MCF 10A (cell line): ENCODE data around the gene AKR1A1. TPM values are rescaled to one million over a fixed set of nuclear protein-coding genes. Genes with fewer than 3 reads are reported as not detected.

ENCODE experiments used
- BruUV-seq: library from RNA; stranded (reverse); fragments of 400-500 nt; replicated peaks from 2 replicates; lab custom pipeline; 2021; lab: Mats Ljungman, UMichigan
- CTCF ChIA-PET: fragments of 300-600 bp; sonication (Branson Sonifier 250); formaldehyde crosslinking; extraction: SDS; loops from one replicate; lab custom pipeline; 2021; ENCODE audit warnings: antibody characterized with exemption, inconsistent platforms; lab: Yijun Ruan, JAX
- POLR2A ChIA-PET: fragments of 300-600, 350-650 bp; sonication (Branson Sonifier 250); formaldehyde crosslinking; extraction: SDS; loops from one replicate; lab custom pipeline; 2020; ENCODE audit warnings: antibody characterized with exemption, inconsistent platforms; lab: Yijun Ruan, JAX
- DNase-seq: peaks from one replicate; pipeline ENCODE4 v3.0.0-alpha.2; 2018; ENCODE audit not compliant: unreplicated experiment
- H3K27ac Mint-ChIP-seq: one replicate; pipeline ENCODE4 v1.8.0; 2022; ENCODE audit warnings: mild to moderate bottlenecking, low read depth, mixed read lengths; ENCODE audit not compliant: unreplicated experiment
- H3K27me3 Mint-ChIP-seq: one replicate; pipeline ENCODE4 v1.8.0; 2022; ENCODE audit warnings: mixed read lengths; ENCODE audit not compliant: insufficient read depth, unreplicated experiment
- H3K36me3 Mint-ChIP-seq: one replicate; pipeline ENCODE4 v1.8.0; 2022; ENCODE audit warnings: mild to moderate bottlenecking, moderate library complexity, mixed read lengths; ENCODE audit not compliant: insufficient read depth, unreplicated experiment
- H3K4me1 Mint-ChIP-seq: one replicate; pipeline ENCODE4 v1.8.0; 2022; ENCODE audit warnings: mixed read lengths; ENCODE audit not compliant: insufficient read depth, unreplicated experiment
- H3K4me3 Mint-ChIP-seq: one replicate; pipeline ENCODE4 v1.8.0; 2022; ENCODE audit warnings: mild to moderate bottlenecking, moderate library complexity, mixed read lengths; ENCODE audit not compliant: unreplicated experiment
- H3K9me3 Mint-ChIP-seq: one replicate; pipeline ENCODE4 v1.8.0; 2022; ENCODE audit warnings: mixed read lengths; ENCODE audit not compliant: unreplicated experiment
- intact Hi-C: fragments of 100-400 bp; cut with micrococcal nuclease; formaldehyde crosslinking; loops from 2 replicates; pipeline ENCODE4 v1.14.1; 2022
- total RNA-seq: library from RNA; stranded (reverse); gene quantifications from 2 replicates; pipeline ENCODE4 v1.2.3, GENCODE V29; 2022
- TF ChIP-seq, protein P1 (sequence below): fragments of 200-600 bp; IDR thresholded peaks from one replicate; pipeline ENCODE4 v1.8.0; 2022; ENCODE audit warnings: antibody characterized with exemption, mild to moderate bottlenecking; ENCODE audit not compliant: unreplicated experiment

The AKR1A1 gene
- total RNA-seq, 1 experiment from 2014 or later, result 108 TPM

DNA sequence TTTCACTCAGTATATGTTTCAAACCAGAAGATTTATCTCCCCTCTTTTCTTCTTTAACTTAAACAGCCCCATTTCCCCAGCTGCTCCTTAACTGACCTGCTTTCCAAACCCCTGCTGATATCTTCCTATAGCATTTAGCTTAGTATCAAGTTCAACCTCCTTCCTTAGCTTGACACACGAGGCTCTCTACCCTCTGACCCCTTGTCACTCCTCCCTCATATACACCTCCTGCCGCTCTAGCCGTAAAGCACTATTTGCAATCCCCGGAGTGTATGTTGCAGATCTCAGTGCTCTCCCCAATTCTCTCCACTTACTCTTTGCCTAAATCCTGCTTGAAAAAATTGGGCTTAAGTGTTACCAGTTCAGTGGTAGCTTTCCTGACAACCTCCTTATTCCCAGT is 13.7 kb upstream of the AKR1A1 start:
- POLR2A ChIA-PET, result interaction anchor here (0.8 to 6.5 kb wide), 3 partner anchors 12 to 16 kb away, joined by 6 to 40 read pairs (median 21); partner anchors contain the start of genes AKR1A1 and PRDX1
- H3K9me3 Mint-ChIP-seq, result no peaks in the 10 kb centered on the region
- intact Hi-C loops, result no loop called here
- DNase-seq, result no peak
- H3K36me3 Mint-ChIP-seq, result no peaks in the 10 kb centered on the region
- no peak overlapping the region for H3K27ac Mint-ChIP-seq
- no TSS peak for BruUV-seq
- peaks cover 4% of the 10 kb centered on the region for H3K4me1 Mint-ChIP-seq
- no peaks in the 10 kb centered on the region for H3K27me3 Mint-ChIP-seq
- TF ChIP-seq, protein P1, sequence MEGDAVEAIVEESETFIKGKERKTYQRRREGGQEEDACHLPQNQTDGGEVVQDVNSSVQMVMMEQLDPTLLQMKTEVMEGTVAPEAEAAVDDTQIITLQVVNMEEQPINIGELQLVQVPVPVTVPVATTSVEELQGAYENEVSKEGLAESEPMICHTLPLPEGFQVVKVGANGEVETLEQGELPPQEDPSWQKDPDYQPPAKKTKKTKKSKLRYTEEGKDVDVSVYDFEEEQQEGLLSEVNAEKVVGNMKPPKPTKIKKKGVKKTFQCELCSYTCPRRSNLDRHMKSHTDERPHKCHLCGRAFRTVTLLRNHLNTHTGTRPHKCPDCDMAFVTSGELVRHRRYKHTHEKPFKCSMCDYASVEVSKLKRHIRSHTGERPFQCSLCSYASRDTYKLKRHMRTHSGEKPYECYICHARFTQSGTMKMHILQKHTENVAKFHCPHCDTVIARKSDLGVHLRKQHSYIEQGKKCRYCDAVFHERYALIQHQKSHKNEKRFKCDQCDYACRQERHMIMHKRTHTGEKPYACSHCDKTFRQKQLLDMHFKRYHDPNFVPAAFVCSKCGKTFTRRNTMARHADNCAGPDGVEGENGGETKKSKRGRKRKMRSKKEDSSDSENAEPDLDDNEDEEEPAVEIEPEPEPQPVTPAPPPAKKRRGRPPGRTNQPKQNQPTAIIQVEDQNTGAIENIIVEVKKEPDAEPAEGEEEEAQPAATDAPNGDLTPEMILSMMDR, result no peak
- H3K4me3 Mint-ChIP-seq, result no peak overlapping the region
- CTCF ChIA-PET, result interaction anchor here (0.9 to 1.4 kb wide), 3 partner anchors 20 to 178 kb away, joined by 3 to 5 read pairs (median 3); no protein-coding TSS in a partner anchor

DNA sequence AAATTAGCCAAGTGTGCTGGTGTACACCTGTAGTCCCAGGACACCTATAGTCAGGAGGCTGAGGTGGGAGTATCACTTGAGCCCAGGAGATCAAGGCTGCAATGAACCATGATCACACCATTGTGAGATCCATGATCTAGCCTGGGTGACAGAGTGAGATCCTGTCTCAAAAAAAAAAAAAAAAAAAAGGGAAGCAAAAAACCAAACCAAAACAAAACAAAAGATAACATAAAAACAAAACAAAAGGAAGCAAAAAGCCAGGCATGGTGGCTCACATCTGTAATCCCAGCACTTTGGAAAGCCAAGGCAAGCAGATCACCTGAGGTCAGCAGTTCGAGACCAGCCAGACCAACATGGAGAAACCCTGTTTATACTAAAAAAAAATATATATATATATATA is 9.4 kb upstream of the AKR1A1 start:
- intact Hi-C loops, result no loop called here
- Mint-ChIP-seq H3K4me1 (peaks cover 2% of the 10 kb centered on the region), H3K27me3 (no peaks in the 10 kb centered on the region), H3K27ac (no peak overlapping the region), H3K36me3 (no peaks in the 10 kb centered on the region), H3K4me3 (no peak overlapping the region), H3K9me3 (no peaks in the 10 kb centered on the region)
- POLR2A ChIA-PET, result interaction anchor here (0.6 to 1.8 kb wide), 3 partner anchors 10 to 52 kb away, joined by 3 to 11 read pairs (median 7); partner anchors contain the start of gene AKR1A1
- TF ChIP-seq, protein P1, result no peak
- CTCF ChIA-PET, result no interaction called here
- BruUV-seq, result no TSS peak
- DNase-seq, result no peak

DNA sequence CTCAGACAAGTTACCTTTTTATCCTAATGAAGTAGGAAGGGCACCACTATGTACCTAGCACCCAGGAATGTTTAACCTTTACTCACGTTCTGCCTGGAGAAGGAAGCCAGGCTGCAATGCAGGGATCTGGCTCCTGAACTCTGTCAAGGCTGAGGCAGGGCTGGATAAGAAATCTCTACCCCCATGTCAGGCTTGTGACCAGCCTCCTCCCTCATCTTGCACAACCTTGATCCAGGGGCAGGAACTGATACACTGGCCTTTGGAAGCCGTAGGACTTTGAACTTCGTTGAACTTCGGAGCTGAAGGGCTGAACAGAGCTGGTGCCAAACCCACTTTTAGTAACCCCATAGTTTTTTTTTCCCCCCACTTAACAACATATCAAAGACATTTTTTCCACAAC is 8.0 kb upstream of the AKR1A1 start:
- Mint-ChIP-seq H3K4me3 (no peak overlapping the region), H3K9me3 (no peaks in the 10 kb centered on the region), H3K27ac (no peak overlapping the region), H3K4me1 (no peaks in the 10 kb centered on the region), H3K36me3 (no peaks in the 10 kb centered on the region), H3K27me3 (no peaks in the 10 kb centered on the region)
- no TSS peak for BruUV-seq
- ChIA-PET POLR2A (interaction anchor here (0.8 to 1.7 kb wide), 2 partner anchors 9 to 21 kb away, joined by 3 to 7 read pairs; partner anchors contain the start of gene PRDX1), CTCF (no interaction called here)
- no peak for DNase-seq
- intact Hi-C loops, result no loop called here
- TF ChIP-seq, protein P1, result no peak

DNA sequence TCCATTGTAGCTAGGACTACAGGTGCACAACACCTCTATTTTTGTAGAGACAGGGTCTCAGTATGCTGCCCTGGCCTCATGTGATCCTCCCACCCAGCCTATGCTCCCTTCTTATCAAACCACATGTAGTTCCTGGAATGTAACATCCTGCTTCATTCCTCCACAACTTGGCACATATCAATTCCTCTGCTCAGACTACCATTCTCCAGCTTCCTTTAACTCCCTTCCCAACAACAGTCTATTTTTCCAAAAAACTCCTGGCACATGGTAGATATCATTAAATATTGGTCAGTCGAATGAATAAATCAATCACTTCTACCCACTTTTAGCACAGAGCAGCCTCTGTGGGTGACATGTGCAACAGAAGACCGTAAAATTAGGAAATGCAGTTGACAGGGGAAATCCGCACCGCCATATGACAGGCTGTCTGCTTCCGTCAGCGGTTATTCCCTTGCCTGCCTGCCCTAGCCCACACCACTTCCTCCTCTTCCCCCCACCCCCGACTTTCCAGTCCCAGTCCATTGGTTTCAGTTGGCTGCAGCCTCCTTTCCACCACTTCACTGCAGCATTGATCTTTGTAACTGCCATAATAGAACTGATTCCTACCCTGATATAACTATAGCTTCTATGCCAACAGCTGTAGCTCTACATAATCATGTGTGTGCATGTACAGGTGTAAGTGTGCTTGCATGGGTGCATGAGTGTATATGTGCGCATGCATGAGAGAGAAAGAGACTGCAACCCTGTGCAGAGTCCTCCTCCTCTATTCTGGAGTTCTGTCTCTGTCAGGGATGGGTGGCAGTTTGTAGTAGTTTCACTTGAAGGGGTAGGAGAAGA is 6.8 kb upstream of the AKR1A1 start:
- TF ChIP-seq, protein P1, result no peak
- no peaks in the 10 kb centered on the region for H3K9me3 Mint-ChIP-seq
- no peaks in the 10 kb centered on the region for H3K36me3 Mint-ChIP-seq
- ChIA-PET CTCF (interaction anchor here (0.5 to 0.7 kb wide), 2 partner anchors 27 to 32 kb away, joined by 3 read pairs; no protein-coding TSS in a partner anchor), POLR2A (interaction anchor here (0.7 to 1.1 kb wide), 2 partner anchors 26 to 39 kb away, joined by 3 read pairs; no protein-coding TSS in a partner anchor)
- no peaks in the 10 kb centered on the region for H3K27me3 Mint-ChIP-seq
- no peak overlapping the region for H3K4me3 Mint-ChIP-seq
- BruUV-seq, result no TSS peak
- no peak overlapping the region for H3K27ac Mint-ChIP-seq
- DNase-seq, result no peak
- intact Hi-C loops, result no loop called here
- no peaks in the 10 kb centered on the region for H3K4me1 Mint-ChIP-seq
